Measurements from ENCODE around the gene PPP2R3B. TPM values are rescaled to one million over a fixed set of nuclear protein-coding genes. Genes with fewer than 3 reads are reported as not detected.

Gene PPP2R3B
- total RNA-seq, 1 donor from 2014 or later: 65.2 TPM

GRCh38 chrX:337331-337831, 49.3 kb downstream of the PPP2R3B start:
- H3K9me3 Mint-ChIP-seq: peaks cover 10% of the 10 kb centered on the region
- no peak overlapping the region for H3K27ac Mint-ChIP-seq
- H3K4me3 Mint-ChIP-seq: no peak overlapping the region
- no peaks in the 10 kb centered on the region for H3K27me3 Mint-ChIP-seq (ENCODE audit: low read depth)
- no peaks in the 10 kb centered on the region for H3K4me1 Mint-ChIP-seq
- no peak for TF ChIP-seq CTCF (IDR thresholded peaks at IDR 0.05; ENCODE audit: unreplicated experiment)
- DNase-seq (ENCODE audit: low spot score in 2 of 2, unreplicated experiment in 2 of 2): no peak
- H3K36me3 Mint-ChIP-seq: peaks cover 50% of the 10 kb centered on the region

GRCh38 chrX:336227-336626, 50.5 kb downstream of the PPP2R3B start:
- Mint-ChIP-seq H3K36me3 (peaks cover 42% of the 10 kb centered on the region), H3K27ac (no peak overlapping the region), H3K4me1 (no peaks in the 10 kb centered on the region), H3K27me3 (ENCODE audit: low read depth) (no peaks in the 10 kb centered on the region), H3K9me3 (peaks cover 6% of the 10 kb centered on the region), H3K4me3 (no peak overlapping the region)
- no peak for TF ChIP-seq CTCF (IDR thresholded peaks at IDR 0.05; ENCODE audit: unreplicated experiment)
- no peak for DNase-seq (ENCODE audit: low spot score in 2 of 2, unreplicated experiment in 2 of 2)

GRCh38 chrX:335758-336155, 51.0 kb downstream of the PPP2R3B start:
- DNase-seq (ENCODE audit: low spot score in 2 of 2, unreplicated experiment in 2 of 2): no peak
- Mint-ChIP-seq H3K9me3 (peaks cover 6% of the 10 kb centered on the region), H3K4me3 (no peak overlapping the region), H3K27ac (no peak overlapping the region), H3K27me3 (ENCODE audit: low read depth) (no peaks in the 10 kb centered on the region), H3K36me3 (peaks cover 40% of the 10 kb centered on the region), H3K4me1 (no peaks in the 10 kb centered on the region)
- no peak for TF ChIP-seq CTCF (IDR thresholded peaks at IDR 0.05; ENCODE audit: unreplicated experiment)

GRCh38 chrX:334971-335757, 51.5 kb downstream of the PPP2R3B start:
- Mint-ChIP-seq H3K4me3 (no peak overlapping the region), H3K27me3 (ENCODE audit: low read depth) (no peaks in the 10 kb centered on the region)

GRCh38 chrX:334331-334891, 52.3 kb downstream of the PPP2R3B start:
- H3K9me3 Mint-ChIP-seq: peaks cover 6% of the 10 kb centered on the region
- H3K4me1 Mint-ChIP-seq: no peaks in the 10 kb centered on the region
- H3K4me3 Mint-ChIP-seq: no peak overlapping the region
- H3K27me3 Mint-ChIP-seq (ENCODE audit: low read depth): no peaks in the 10 kb centered on the region
- peaks cover 38% of the 10 kb centered on the region for H3K36me3 Mint-ChIP-seq
- no peak for TF ChIP-seq CTCF (IDR thresholded peaks at IDR 0.05; ENCODE audit: unreplicated experiment)
- no peak overlapping the region for H3K27ac Mint-ChIP-seq
- DNase-seq (ENCODE audit: low spot score in 2 of 2, unreplicated experiment in 2 of 2): peak in 1 of 2 experiments; percentile 15

More at GRCh38 chrX:334971-335757, 51.5 kb downstream of the PPP2R3B start:
- TF ChIP-seq CTCF (IDR thresholded peaks at IDR 0.05; ENCODE audit: unreplicated experiment): no peak
- Mint-ChIP-seq H3K4me1 (no peaks in the 10 kb centered on the region), H3K27ac (no peak overlapping the region), H3K36me3 (peaks cover 38% of the 10 kb centered on the region), H3K9me3 (peaks cover 6% of the 10 kb centered on the region)
- DNase-seq (ENCODE audit: low spot score in 2 of 2, unreplicated experiment in 2 of 2): no peak
